Lung microvascular endothelial cell (primary cell): ENCODE measurements around the gene RNF103. TPM values are rescaled to one million over a fixed set of nuclear protein-coding genes. Genes with fewer than 3 reads are reported as not detected.
"Not testable (repeated sequence)": the region's sequence is repeated elsewhere in the genome, so short reads cannot be mapped to it uniquely, and the experiment has no call there.

Experiments
- DNase-seq, 2 donors: peaks; one replicate each; pipeline versions ENCODE4 v3.0.0 to v3.0.0-alpha.2; 2010; ENCODE audit warnings: low read depth in 2 of 2
- total RNA-seq: library from RNA; depleted of rRNA; stranded (reverse); fragments of >200 nt; gene quantifications from 2 replicates; pipeline ENCODE4 v1.2.1, GENCODE V29; 2014

RNF103 gene, protein sequence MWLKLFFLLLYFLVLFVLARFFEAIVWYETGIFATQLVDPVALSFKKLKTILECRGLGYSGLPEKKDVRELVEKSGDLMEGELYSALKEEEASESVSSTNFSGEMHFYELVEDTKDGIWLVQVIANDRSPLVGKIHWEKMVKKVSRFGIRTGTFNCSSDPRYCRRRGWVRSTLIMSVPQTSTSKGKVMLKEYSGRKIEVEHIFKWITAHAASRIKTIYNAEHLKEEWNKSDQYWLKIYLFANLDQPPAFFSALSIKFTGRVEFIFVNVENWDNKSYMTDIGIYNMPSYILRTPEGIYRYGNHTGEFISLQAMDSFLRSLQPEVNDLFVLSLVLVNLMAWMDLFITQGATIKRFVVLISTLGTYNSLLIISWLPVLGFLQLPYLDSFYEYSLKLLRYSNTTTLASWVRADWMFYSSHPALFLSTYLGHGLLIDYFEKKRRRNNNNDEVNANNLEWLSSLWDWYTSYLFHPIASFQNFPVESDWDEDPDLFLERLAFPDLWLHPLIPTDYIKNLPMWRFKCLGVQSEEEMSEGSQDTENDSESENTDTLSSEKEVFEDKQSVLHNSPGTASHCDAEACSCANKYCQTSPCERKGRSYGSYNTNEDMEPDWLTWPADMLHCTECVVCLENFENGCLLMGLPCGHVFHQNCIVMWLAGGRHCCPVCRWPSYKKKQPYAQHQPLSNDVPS
- 23.3 and 33.1 TPM in 2 replicates for total RNA-seq

GRCh38 chr2:86623494-86624266 is at the start of gene RNF103:
RNF103 (minus strand) TSS chr2:86623865; CDS start chr2:86622886, 979 bp downstream.
- peak; percentile 91 to 94 for DNase-seq

DNA sequence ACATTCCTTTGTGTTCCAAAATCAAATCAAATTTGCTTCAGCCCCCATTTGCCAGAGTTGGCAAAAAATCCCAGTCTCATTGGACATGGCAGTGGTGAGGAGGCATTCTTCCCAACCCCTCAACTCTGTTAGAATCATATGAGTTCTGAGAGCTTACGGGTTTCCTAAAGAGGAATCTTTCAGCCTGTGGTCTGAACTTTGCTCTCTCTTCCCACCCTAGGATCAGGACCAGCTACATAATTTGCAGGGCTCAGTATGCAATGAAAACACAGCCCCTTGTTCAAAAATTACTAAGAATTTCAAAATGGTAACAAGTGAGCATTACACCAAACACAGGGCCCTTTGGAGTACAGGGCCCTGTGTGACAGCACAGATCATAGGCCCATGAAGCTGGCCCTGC is 49.3 kb upstream of the RNF103 start:
- DNase-seq = no peak

DNA sequence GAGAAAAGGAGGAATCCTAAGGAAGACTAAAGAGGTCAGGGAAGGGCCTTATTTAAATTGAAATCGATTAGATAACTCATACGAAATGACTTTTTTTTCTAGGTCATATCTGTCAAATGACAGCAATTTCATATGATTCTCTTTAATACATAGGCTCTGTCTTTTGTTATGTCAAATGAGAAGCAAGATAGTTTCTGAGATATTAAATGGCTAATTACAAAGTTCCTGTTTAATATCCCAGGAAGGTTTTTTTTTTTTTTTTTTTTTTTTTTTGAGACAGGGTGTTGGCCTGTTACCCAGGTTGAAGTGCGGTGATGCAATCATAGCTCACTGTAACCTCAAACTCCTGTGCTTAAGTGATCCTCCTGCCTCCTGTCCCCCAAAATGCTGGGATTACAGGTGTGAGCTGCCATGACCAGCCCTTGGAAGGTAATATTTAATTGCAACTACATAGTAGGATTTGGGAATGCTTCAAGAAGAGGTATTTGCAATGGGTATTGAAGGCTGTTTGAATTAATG is 48.4 kb upstream of the RNF103 start:
- no peak for DNase-seq

DNA sequence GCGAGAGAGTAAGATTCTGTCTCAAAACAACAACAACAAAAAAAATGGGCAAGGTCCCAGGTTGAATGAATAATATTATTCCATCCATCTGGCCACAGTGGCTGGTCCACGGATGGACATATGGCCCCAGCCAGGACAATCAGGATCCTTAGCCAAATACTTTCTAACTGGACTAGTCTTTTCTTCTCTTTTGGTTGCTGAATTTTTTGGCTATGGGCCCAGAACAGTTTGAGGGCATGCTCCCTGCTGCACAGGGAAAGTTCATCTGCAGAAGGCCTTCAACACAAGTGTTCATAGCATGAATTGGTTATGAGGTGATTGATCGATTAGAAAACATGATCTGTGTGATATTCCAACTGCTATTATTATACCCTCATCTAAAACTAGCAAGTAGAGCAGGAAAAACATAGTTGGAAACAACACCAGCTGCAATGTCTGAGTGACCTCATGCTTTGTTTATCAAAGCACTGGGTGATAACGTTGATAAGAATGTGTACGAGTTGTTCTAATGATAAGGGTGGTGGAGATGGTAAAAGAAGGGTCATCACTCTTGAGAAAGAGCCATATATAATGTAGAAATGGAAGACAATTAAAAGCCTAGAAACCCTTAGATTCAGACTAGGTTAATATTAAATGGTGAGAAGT is 47.8 kb upstream of the RNF103 start:
- DNase-seq = peak; percentile 45 to 46

DNA sequence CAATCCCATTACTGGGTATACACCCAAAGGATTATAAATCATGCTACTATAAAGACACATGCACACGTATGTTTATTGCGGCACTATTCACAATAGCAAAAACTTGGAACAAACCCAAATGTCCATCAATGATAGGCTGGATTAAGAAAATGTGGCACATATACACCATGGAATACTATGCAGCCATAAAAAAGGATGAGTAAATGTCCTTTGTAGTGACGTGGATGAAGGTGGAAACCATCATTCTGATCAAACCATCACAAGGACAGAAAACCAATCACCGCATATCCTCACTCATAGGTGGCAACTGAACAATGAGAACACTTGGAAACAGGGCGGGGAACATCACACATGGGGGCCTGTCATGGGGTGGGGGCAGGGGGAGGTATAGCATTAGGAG is 45.7 kb upstream of the RNF103 start:
- not testable (repeated sequence) for DNase-seq

DNA sequence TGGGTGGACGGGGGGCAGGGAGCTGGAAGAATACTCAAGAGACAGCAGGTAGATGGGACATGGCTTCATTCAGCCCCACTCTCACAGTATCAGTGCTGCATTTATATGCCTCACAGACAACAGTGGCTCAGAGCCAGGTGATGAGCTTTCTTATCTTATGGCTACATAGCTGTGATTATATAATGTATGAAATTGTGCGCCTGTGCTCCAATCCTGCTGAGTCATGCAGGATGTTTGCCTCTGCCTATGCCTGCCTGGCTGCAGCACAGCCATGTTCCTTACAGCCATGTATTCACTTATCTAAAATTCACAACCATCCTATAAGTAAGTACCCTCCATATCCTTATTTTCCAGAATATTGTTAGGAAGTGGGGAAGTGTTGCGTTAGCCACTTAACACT is 37.7 kb upstream of the RNF103 start:
- DNase-seq = peak in 1 of 2 donors; percentile 33

DNA sequence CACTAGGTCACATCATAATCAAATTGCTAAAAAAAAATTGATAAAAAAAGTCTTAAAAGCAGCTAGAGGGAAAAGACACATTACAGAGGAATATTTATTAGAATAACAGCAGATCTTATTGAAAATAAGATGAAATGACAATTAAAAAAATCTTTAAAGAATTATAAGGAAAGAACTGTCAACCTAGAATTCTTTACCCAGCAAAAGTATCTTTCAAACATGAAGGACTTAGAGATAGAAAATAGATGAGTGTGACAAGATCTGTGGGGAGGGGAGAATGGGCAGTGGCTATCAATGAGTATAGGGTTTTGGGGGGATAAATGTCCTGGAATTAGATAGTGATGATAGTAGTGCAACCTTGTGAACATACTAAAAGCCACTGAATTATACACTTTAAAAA is 26.5 kb upstream of the RNF103 start:
- no peak for DNase-seq

DNA sequence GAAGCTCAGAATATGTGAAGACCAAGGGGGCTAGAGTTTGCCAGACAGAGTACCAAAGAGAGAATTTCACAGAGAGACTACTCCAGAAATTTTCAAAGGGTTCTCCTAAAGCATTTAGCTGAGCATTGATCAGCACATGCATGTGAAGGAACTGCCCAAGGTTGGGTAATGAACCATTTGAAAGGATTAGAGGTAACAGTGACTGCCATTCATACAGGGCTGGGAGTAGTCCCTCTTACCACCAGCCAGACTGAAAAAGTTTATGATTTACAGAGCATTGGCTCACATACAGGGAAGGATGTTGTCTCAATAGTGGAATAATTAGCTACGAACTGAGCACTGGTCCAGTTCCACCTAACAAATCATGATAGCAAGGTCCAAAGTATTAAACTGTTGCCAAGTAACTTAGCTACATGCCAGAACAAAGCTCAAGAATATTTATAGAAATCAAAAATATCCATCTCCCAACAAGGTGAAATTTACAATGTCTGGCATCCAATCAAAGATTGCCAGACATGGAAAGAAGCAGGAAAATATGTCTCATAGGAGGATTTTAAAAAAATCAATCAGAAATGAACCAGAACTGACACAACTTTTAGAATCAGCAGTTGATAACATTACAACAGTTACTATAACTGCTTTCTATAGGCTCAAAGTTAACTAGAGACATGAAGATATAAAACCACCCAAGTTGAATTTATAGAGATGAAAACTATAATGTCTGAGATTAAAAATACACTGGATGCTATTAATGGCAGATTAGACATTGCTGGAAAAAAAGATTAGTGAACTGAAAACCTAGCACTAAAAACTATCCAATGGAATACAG is 25.7 kb upstream of the RNF103 start:
- DNase-seq = no peak

- no peak for DNase-seq
Measured at GRCh38 chr2:86648681-86649080, 25.0 kb upstream of the RNF103 start.

DNA sequence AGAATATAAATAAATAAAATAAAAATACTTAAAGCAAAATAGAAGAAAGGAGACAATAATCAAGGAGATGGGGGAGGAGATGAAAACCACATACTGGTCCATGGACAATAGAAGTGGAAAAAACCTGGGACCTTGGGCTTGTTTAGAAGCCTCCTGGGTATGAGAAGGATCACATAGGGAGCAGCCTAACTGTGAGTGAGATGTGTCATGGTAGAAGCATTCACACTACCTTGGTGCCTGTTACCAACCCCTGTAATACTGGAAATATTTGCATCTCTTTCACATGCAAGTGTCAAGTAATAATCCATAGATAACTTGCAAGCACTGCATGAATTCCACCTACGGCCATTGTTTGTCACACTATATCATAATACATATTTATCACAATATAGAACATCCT is 23.2 kb upstream of the RNF103 start:
- DNase-seq = no peak

GRCh38 chr2:86646329-86646728 is 22.7 kb upstream of the RNF103 start:
- no peak for DNase-seq

GRCh38 chr2:86645752-86646151 is 22.1 kb upstream of the RNF103 start:
- no peak for DNase-seq

DNA sequence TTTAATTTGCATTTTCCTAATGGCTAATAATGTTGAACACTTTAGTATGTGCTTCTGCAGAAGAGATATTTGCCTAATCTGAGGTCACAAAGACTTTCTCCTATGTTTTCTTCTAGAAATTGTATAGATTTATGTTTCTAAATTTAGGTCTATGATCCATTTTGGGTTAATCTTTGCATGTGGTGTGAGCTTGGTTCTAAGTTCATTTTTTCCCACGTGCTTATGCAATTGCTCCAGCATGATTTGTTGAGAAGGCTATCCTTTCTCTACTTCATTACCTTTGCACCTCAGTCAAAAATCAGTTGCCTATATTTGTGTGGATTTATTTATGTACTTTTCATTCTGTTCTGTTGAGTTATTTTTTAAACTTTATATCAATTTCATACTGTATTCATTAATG is 15.0 kb upstream of the RNF103 start:
- no peak for DNase-seq

DNA sequence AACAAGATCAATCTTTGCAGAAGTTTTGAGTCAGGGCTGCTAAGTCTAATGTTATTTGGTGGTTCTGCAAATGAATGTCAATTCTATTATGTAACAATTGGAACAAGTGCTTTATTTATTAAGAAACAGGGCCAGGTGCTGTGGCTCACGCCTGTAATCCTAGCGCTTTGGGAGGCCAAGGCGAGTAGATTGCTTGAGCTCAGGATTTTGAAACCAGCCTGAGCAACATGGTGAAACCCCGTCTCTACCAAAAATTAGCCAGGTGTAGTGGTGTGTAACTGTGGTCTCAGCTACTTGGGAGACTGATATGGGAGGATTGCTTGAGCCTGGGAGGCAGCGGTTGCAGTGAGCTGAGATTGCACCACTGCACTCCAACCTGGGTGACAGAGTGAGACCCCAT is 13.2 kb upstream of the RNF103 start:
- DNase-seq = no peak

DNA sequence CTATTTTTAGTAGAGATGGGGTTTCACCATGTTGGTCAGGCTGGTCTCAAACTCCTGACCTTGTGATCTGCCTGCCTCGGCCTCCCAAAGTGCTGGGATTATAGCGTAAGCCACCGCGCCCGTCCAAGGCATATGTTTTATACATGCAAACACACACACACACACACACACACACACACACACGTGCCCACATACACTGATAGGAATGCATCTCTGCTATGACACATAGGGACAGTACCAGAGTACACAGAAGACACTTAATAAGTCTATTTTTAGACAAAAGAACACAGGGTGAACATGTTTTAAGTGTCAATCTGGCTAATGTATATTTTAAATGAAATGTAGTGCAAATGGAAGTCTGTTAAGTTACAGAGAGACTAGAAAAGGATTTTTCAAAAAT is 10.7 kb upstream of the RNF103 start:
- no peak for DNase-seq

GRCh38 chr2:86633155-86633651 is 9.5 kb upstream of the RNF103 start:
- DNase-seq = no peak

GRCh38 chr2:86632672-86633071 is 9.0 kb upstream of the RNF103 start:
- DNase-seq = no peak

DNA sequence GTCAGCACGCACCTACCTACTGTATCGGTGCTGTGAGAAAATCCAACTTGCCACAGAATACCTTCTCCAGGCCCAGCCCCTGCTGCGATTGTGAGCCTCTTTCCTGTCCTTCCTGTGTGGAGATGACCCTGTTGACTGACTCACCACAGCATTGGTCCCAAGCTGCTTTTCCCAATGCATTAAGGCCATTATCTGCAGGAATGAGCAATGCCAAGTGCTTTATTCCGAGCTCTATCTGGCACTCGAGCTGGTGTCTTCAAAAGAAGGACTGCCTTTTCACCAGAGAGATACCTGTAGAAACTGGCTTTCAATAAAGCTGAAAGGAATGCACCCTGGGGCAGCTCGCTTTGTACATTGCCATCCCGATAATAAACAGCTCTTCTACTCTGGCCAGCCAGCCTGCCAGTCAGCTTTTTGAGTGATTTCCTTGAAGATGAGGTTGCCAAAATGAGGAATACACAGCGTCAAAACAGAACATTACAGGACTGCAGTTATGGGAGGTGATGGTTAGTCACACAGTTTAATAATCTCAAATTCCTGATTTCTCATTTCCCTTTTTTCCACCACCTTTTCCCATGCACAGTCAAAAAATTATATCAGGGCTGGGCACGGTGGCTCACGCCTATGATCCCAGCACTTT is 8.3 kb upstream of the RNF103 start:
- peak; percentile 55 to 78 for DNase-seq

DNA sequence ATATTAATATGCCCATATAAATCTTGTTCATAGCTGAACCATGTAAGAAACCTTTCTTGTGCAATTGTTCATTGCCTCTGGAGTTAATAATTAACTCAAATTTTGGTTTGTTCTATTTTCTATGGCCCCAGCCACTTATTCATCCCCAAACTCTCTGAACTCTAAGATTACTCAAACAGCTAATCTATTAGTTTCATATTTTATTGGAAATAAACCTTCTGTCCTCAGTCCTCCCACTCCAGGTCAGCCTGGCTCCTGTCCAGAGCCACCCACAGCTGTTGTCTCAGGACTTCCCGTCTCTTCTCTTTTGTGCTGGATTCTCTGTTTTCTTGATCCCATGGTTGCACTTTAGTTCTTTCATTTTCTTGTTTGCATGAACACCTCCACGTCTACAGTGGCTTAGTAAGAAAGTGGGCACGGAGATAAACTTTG is 4.4 kb upstream of the RNF103 start:
- peak in 1 of 2 donors; percentile 64 for DNase-seq

DNA sequence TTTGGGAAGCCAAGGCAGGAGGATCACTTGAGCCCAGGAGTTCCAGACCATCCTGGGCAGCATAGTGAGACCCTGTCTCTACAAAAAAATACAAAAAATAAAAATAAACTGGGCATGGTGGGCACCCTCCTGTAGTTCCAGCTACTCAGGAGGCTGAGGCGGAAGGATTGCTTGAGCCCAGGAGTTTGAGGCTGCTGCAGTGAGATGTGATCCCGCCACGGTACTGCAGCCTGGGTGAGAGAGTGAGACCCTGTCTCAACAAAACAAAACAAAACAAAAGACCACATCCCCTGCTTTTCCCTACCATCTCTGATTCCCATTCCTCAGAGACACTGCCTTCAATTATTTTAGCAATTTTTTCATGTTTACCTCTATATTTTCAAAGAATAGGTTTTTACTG is 3.9 kb upstream of the RNF103 start:
- DNase-seq = no peak
